ENCODE results near the gene SMYD3.

DNA sequence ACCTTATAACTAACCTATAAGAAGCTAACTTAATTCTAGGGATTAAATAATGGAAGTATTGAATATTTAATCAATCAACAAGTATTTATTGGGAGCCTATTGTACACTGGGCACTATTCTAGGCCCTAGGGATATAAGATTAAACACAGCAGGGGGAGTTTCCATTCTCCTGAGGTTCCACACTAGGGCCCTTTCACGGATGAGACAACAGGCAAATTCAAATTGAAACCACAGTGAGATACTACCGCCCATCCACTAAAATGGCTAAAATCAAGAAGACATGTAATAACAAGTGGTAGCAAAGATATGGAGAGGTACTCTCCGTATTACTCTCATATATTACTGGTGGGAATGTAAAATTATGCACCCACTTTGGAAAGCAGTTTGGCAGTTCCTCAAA is 677.9 kb downstream of the SMYD3 start:
- TF ChIP-seq, protein P1, sequence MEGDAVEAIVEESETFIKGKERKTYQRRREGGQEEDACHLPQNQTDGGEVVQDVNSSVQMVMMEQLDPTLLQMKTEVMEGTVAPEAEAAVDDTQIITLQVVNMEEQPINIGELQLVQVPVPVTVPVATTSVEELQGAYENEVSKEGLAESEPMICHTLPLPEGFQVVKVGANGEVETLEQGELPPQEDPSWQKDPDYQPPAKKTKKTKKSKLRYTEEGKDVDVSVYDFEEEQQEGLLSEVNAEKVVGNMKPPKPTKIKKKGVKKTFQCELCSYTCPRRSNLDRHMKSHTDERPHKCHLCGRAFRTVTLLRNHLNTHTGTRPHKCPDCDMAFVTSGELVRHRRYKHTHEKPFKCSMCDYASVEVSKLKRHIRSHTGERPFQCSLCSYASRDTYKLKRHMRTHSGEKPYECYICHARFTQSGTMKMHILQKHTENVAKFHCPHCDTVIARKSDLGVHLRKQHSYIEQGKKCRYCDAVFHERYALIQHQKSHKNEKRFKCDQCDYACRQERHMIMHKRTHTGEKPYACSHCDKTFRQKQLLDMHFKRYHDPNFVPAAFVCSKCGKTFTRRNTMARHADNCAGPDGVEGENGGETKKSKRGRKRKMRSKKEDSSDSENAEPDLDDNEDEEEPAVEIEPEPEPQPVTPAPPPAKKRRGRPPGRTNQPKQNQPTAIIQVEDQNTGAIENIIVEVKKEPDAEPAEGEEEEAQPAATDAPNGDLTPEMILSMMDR (IDR thresholded peaks at IDR 0.05; ENCODE audit: insufficient read depth, low read depth, low read length) = no peak
- TF ChIP-seq EZH2 (IDR thresholded peaks at IDR 0.05; ENCODE audit: insufficient read depth, low read length) = no peak

Measured in astrocyte (in vitro differentiated cells and primary cell).